GM18907 (cell line): ENCODE measurements around the gene SUSD6.
A peak's percentile ranks its signal among the peaks of the same experiment; 100 is the strongest.
"Not testable (repeated sequence)": the region's sequence is repeated elsewhere in the genome, so short reads cannot be mapped to it uniquely, and the experiment has no call there.

Experiments
- ATAC-seq: cut with Tn5 transposase; IDR thresholded peaks from one replicate; pipeline ENCODE4 v1.9.1; 2021; ENCODE audit warnings: mild to moderate bottlenecking, moderate library complexity; ENCODE audit not compliant: unreplicated experiment

Gene SUSD6

DNA sequence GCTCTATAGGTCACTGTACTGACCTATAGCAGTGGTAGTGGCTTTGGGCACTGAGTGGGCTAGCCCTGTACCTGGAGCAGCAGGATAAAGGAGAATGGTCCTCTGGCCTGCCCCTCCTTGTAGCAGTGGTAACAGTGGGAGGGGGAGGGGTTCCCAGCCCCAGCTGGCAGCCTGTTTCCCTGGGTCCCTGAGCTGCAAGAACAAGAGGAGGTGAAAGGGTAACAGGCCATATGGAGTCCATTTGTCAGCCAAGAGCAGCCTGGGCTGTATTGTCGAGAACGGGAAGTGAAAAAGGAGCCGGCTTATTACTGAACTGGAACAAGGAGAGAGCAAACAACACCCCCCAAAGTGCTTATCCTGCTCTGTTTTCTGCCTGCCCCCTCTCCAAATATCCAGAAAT lies 81.7 kb downstream of the SUSD6 start:
- peak; percentile 58 for ATAC-seq

DNA sequence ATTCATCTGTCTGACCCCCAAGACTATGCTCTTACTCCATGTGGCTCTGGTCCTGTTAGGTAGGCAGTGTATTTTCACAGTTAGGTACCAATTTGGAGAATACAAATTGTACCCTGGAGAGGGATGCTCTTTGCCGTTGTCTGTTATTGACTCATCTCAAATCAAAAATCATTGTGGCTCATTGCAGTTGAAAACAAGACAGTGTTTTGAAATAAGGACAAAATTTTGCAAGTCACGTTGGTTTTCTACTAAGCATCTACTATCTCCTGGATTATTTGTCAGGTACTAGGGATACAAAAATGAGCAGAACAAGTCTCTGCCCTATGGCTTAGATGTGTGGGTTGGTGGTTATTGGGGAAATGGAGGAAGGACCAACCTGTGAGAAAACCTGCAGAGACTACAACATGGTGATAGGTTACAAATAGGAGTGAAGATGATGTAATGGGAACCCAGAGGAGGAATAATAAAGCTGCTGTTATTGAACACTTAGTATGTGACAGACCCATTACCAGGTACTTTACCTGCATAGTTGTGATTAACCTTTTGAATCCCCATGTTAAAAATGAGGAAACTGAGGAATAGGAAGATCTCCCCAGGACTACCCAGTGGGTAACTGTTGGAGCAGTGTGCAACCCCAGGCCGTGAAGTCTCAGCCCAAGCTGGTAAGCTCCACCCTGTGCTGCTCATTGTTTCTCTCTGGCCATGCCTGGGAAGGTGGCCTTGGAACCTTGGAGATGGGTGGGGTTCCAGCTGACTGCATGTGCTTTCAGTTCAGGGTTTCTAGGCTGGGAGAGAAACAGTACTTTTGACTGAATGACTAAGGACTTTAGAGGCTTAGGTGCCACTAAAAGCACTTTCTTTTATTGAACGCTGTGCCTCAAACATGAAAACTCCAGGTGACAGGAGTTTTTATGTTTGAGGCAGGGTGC lies 82.7 kb downstream of the SUSD6 start:
- ATAC-seq: peak; percentile 35

GRCh38 chr14:69694730-69695281 lies 83.4 kb downstream of the SUSD6 start:
- no peak for ATAC-seq

- ATAC-seq: peak; percentile 39
These were observed 84.2 kb downstream of the SUSD6 start for GRCh38 chr14:69695322-69696203.

GRCh38 chr14:69696204-69696527 lies 84.8 kb downstream of the SUSD6 start:
- ATAC-seq: no peak

DNA sequence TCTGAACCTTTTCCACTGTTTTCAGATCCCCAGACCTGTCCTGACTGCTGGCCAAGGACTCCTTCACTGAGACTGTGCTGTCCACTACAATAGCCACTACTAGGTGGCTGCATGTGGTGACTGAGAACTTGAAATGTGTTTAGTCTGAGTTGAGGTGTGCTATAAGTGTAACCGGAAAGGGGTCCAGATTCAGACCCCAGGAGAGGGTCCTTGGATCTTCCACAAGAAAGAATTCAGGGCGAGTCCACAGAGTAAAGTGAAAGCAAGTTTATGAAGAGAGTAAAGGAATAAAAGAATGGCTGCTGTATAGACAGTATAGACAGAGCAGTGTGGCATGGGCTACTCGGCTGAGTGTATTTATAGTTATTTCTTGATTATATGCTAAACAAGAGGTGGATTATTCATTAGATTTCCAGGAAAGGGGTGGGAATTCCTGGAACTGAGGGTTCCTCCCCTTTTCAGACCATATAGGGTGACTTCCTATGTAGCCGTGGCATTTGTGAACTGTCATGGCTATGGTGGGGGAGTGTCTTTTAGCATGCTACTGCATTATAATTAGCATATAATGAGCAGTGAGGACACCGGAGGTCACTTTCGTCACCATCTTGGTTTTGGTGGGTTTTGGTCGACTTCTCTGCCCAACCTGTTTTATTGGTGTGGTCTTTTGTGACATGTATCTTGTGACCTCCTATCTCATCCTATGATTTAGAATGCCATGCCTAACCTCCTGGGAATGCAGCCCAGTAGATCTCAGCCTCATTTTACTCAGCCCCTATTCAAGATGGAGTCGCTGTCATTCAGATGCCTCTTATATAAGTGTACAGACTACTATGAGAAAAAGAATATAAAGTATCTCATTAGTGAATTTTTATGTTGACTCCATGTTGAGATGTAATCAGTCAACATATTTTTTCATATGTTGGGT lies 85.5 kb downstream of the SUSD6 start:
- ATAC-seq: no peak

- no peak for ATAC-seq
These were observed 87.2 kb downstream of the SUSD6 start for GRCh38 chr14:69698572-69698971.

GRCh38 chr14:69699243-69699642 lies 87.8 kb downstream of the SUSD6 start:
- ATAC-seq: not testable (repeated sequence)

GRCh38 chr14:69699748-69700303 lies 88.4 kb downstream of the SUSD6 start:
- no peak for ATAC-seq

- no peak for ATAC-seq
These were observed 89.2 kb downstream of the SUSD6 start for GRCh38 chr14:69700575-69700974.

GRCh38 chr14:69701291-69701690 lies 89.9 kb downstream of the SUSD6 start:
- no peak for ATAC-seq

- no peak for ATAC-seq
These were observed 90.5 kb downstream of the SUSD6 start for GRCh38 chr14:69701857-69702256.

- no peak for ATAC-seq
These were observed 91.9 kb downstream of the SUSD6 start for GRCh38 chr14:69703047-69704039.

GRCh38 chr14:69704319-69704718 lies 92.9 kb downstream of the SUSD6 start:
- no peak for ATAC-seq

GRCh38 chr14:69705706-69706105 lies 94.3 kb downstream of the SUSD6 start:
- ATAC-seq: no peak

GRCh38 chr14:69708049-69708448 lies 96.7 kb downstream of the SUSD6 start:
- no peak for ATAC-seq

- ATAC-seq: no peak
These were observed 97.5 kb downstream of the SUSD6 start for GRCh38 chr14:69708586-69709560.

- no peak for ATAC-seq
These were observed 99.0 kb downstream of the SUSD6 start for GRCh38 chr14:69710378-69710777.
